Choroid plexus epithelial cell (primary cell): ENCODE results near the gene PPP2R5C.

ENCODE experiments used
- DNase-seq: peaks from one replicate; pipeline ENCODE4 v3.0.0-alpha.2; 2010; ENCODE audit warnings: low read depth
- H3K4me3 ChIP-seq: 2 replicates; pipeline ENCODE4 v1.5.1; 2011; ENCODE audit warnings: low read depth, mild to moderate bottlenecking, control low read depth, low read length, moderate library complexity
- TF ChIP-seq, protein P1 (sequence below): conservative IDR thresholded peaks from 2 replicates; pipeline ENCODE4 v1.5.1; 2011; ENCODE audit warnings: low read depth, mild to moderate bottlenecking, control low read depth, inconsistent platforms, low read length, moderate library complexity

Gene PPP2R5C

DNA sequence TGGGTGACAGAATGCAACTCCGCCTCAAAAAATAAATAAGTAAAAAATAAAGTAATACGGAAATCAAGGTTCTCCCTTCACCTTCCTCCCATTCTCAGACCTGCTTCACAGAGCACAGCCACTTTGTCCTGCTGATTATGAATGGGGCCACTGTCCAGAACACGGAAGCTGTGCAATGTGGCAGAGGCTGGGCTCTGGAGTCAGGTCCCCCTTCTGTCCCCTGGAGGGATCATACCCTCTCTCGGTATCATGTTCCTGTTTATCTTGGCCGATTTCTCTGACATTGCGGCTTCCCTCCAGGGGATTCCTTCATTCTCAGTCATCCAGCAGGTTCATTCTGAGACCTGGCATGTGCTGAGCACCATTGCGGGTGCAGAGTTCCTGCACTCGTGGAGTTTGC, 11.3 kb downstream of the PPP2R5C start:
- TF ChIP-seq, protein P1, sequence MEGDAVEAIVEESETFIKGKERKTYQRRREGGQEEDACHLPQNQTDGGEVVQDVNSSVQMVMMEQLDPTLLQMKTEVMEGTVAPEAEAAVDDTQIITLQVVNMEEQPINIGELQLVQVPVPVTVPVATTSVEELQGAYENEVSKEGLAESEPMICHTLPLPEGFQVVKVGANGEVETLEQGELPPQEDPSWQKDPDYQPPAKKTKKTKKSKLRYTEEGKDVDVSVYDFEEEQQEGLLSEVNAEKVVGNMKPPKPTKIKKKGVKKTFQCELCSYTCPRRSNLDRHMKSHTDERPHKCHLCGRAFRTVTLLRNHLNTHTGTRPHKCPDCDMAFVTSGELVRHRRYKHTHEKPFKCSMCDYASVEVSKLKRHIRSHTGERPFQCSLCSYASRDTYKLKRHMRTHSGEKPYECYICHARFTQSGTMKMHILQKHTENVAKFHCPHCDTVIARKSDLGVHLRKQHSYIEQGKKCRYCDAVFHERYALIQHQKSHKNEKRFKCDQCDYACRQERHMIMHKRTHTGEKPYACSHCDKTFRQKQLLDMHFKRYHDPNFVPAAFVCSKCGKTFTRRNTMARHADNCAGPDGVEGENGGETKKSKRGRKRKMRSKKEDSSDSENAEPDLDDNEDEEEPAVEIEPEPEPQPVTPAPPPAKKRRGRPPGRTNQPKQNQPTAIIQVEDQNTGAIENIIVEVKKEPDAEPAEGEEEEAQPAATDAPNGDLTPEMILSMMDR, result no peak
- DNase-seq, result no peak
- no peak overlapping the region for H3K4me3 ChIP-seq

DNA sequence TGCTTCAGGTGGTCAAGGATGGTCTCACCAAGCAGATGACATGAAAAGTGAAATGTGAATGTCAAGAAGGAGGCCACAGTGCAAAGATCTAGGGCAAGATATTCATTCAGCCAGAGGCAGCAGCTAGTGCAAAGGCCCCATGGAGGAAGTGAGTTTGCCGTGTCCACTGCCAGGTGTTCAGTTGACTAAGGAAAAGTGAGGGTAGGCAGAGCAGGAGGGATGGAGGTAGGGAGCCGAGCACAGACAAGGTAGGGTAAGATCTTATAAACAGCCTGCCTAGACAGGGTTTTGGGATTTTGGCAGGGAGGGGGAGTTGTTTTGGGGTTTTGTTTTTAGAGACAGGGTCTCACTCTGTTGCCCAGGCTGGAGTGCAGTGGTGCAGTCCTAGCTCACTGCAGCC, 11.9 kb downstream of the PPP2R5C start:
- TF ChIP-seq, protein P1, result no peak
- DNase-seq, result no peak
- H3K4me3 ChIP-seq, result no peak overlapping the region

DNA sequence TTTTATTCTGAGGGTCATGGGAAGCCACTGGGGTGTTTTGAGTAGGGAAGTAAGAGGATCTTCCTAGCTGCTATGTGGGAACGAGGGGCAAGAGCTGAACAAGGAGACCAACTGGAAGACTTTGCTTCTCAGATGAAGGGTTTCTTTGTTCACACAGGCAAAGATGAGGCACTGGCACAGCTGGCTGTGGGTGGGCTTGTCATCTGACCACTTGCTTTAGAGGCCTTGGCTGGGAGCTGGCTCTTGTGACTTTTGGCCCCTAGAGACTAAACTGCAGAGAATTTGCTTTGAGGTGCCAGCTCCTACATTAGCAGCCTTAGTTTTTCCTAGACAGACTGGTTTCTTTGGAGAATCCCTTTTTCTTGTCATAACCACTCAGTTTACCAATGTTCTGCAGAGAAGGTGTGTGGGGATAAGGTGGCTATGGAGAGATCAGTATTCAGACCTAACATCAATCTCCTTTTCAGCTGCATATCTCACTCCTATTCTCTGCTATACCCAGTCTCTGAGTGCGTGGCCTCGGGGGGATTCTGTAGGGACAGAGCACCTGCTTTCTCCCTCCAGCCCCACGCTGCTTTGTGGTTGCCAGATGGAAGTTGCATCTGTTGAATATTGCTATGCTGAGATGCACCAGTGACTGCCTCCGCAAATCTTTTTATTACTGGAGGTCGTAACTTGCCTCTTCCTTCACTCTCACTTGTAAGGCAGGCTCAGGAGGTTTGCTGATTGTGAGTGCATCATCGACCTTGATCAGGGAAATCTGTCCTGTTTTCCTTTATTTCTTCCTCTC, 12.7 kb downstream of the PPP2R5C start:
- TF ChIP-seq, protein P1, result no peak
- H3K4me3 ChIP-seq, result no peak overlapping the region
- DNase-seq, result no peak

DNA sequence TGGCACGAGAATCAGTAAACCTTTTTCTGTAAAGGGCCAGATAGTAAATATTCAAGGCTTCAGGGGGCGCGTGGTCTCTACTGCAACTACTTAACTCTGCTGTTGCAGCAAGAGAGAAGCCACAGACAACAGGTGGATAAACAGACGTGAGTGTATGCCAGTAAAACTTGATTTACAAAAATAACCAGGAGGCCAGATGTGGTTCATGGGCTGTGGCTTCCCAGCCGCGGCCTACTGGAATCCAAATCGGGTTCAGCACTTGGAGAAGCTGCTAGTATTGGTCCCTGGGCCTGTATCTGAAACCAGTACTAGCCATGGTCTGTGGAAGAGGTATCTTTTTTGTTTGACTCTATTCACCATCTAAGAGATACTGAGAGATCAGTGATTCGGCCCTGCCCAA, 13.3 kb downstream of the PPP2R5C start:
- H3K4me3 ChIP-seq, result no peak overlapping the region
- no peak for DNase-seq
- TF ChIP-seq, protein P1, result no peak

DNA sequence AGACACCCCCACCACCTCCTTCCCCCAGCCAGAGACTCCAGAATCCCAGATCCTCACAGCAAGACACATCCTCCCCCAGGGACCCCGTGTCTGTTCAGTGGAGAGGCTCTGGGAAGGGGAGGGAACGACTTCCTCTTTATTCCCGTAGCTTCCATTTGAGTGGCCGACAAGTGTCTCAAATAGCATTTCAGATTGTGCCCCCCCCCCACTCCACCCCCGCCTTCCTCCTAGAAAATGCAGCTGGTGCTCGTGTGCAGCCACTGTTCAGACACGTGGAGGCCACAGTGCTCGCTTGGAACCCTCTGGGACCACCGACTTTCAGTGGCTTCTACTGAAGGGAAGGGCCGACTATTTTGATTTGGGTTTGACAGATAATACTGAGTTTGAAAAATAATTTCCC, 14.3 kb downstream of the PPP2R5C start:
- TF ChIP-seq, protein P1, result no peak
- no peak overlapping the region for H3K4me3 ChIP-seq
- DNase-seq, result no peak

DNA sequence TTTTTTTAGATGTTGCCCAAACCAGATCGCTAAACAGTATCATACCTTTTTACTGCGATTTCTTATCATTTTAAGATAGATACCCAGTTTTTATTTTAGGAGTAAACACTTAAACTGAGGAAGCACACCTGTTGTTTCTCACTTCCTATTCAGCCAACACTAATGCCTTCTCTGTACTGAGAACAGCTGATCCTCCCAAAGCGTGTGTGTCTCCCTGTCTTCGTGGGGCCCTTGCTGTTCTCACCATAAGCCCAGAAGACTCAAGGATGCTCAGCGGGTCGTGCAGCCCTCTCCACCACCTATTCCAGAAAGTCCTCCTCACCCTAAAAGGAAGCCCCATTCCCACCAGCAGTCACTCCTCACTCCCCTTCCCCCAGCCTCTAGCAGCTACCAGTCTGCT, 14.8 kb downstream of the PPP2R5C start:
- H3K4me3 ChIP-seq, result no peak overlapping the region
- no peak for DNase-seq

DNA sequence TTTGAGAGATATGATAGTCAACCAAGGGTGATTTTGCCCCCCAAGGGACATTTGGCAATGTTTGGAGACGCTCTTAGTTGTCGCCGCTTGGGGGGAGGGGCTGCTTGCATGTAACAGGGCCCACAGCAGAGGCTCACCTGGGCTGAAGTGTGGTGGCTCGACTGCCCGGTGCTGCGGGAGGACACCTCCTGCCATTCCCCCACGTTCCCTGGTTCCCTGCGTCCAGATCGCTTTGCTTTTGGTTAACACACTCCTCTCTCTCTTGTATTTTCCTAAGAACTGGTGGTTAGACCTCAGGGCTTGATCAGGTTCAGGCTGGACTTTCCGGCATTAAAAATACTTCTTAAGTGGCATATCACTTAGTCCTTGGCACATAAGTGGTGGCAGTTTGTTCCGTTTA, 18.9 kb downstream of the PPP2R5C start:
- TF ChIP-seq, protein P1, result no peak
- H3K4me3 ChIP-seq, result no peak overlapping the region
- DNase-seq, result no peak

More for the DNA sequence above, 14.8 kb downstream of the PPP2R5C start:
- TF ChIP-seq, protein P1, result no peak
